HG02840 (cell line): ENCODE measurements around the gene VAMP2.
"Not testable (repeated sequence)": the region's sequence is repeated elsewhere in the genome, so short reads cannot be mapped to it uniquely, and the experiment has no call there.

ENCODE experiments used
- ATAC-seq: cut with Tn5 transposase; IDR thresholded peaks from one replicate; pipeline ENCODE4 v1.9.1; 2021; ENCODE audit warnings: mild to moderate bottlenecking, moderate library complexity, moderate number of reproducible peaks; ENCODE audit not compliant: unreplicated experiment, low FRiP score

Gene VAMP2

DNA sequence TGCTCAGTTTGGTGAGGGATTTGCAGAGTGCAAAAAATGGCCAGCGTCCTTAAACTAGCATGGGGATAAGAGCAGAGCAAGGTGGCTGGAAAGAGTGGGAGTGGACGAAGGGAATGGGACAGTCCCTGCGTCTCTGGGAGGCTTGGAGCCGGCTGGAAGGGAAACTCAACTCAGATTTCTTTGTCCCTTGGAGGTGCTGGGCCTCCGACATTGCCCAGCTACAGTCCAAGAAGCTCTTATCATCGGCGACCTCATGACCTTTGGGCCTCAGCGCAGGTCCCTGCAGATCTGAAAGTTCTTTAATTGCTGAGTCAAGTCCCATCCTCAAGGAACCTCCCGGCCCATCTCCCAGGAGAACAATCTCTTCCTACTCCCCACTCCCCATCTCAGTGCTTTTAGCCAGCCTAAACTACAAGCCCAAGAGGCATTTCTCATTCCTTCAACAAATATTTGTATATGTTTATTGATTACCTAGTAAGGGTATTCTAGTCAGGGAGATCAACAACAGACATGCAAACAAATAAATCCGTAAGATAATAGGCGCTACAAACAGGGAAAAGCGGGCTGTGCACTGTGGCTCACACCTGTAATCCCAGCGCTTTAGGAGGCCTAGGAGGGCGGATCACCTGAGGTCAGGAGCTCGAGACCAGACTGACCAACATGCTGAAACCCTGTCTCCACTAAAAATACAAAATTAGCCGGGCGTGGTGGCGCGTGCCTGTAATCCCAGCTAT, 14.4 kb upstream of the VAMP2 start:
- no peak for ATAC-seq

DNA sequence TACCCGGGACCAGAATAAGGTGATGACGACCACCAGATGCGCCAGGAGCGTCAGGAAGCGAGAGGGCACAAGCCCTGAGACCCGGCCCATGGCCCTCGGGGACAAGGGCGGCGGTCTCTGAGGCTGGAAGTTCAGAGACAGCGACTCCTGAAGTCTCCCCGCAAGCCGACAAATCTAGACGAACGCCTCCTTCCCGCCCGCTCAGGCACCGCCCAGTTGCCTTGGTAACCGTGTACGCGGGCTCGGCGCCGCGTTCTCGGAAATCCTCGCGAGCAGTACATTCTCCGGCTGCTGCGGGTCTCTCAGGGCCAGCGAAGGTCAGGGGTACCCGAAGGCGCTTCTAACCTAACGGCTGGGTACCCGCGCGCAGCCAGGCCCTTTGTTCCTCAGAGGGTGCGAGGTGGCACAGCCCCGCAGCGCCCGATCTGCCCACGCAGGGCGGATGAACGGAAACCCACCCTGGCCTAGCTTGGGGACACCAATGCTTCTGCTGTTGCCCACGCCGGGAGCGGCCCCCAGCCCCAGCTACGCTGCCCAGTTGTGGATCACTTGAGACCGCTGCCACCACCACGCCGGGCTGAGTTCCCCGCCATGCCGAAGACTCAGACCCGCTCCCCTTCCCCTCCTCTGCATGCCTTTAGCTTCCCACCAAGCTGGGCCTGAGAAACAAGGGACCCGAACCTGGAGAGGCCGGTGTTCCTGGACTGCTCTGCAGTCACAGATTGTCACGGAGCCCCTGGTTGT, 13.6 kb upstream of the VAMP2 start, which contains the start of gene TMEM107:
Gene TMEM107 (minus strand): TSS at position 184 of the 744 bp plus-strand sequence. CDS start 94 bp downstream, at position 90.
- no peak for ATAC-seq

DNA sequence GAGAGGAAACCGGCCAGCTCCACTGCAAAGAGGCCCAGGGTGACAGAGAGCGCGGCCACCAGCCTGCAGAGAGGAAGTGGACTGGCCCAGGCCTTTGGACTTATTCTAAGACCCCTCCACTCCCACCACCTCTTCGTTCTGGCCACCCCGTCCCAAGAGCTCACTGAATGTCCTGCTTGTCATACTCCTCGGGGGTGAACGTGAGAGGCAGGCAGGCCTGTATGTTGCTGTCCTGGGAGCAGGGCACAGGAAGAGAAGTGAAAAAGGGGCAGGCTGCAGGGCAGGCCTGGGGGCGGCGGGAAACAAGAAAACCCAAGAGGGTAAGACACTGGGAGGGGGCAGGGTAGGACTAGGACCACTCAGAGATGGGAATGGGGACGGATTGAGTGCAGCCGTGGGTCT, 13.0 kb upstream of the VAMP2 start:
- ATAC-seq = no peak

DNA sequence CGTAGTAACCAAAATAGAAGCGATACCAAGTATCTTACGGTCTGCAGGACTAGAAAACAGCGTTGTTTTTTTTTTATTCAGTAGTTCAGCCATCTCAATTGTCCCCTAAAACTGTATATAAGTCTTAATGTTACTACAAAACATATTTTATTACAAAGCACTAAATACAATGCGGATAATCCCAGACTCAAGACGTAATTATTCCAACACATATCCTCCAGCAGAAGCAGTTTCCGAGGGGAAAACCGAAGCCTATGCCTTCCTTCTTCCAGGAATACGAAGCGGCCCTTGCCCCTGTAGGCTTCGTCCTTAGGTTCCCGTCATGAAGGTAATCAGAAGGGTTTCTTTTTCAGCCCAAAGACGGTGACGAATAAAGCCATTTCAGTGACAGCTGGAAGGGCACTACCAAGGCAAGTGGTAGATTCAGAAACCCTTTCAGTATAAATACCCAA, 11.1 kb upstream of the VAMP2 start:
- no peak for ATAC-seq

DNA sequence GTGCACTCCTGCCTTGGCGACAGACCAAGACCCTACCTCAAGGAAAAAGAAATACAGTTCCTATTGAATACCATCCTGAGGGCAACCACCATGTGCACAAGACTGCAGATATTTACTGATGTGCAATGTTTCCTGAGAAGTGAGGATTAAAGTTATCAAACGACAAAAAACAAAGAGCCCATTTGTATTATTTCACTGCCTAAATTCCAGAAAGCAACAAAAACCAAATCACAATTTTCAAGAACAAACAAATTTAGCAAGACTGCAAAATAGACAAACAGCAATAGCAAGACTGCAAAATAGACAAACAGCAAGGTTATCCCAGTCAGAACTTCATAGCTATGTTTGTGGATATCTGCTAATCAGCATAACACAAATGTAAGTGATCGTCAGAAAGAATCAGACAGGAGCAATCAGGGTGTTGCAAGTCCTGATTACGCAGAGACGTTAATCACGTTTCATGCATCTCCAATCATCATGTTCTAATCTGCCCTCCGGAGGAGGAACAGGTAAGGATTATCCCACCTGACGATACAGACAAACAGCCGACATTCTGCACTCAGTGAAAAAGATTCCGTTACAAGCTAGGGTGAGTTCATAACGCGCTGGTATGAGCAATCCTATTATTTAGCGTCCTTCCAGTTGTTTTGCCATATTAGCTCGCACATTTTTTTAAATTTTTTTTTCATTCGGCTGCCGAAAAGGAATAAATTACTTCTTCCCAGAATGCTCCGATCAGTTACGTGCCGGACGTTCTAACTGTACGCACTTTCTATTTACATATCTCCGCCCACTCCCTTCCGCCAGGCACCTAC, 10.5 kb upstream of the VAMP2 start:
- peak; percentile 68 for ATAC-seq

DNA sequence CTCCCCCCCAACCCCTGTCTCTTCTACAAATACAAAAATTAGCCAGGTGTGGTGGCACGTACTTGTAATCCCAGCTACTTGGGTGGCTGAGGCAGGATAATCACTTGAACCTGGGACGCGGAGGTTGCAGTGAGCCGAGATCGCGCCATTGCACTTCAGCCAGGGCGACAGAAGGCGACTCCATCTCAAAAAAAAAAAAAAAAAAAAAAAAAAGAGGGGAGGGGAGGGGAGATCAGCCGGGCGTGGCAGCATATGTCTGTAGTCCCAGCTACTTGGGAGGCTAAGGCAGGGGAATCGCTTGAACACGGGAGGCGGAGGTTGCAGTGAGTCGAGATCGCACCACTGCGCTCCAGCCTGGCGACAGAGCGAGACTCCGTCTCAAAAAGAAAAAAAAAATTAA, 7.4 kb upstream of the VAMP2 start:
- not testable (repeated sequence) for ATAC-seq

DNA sequence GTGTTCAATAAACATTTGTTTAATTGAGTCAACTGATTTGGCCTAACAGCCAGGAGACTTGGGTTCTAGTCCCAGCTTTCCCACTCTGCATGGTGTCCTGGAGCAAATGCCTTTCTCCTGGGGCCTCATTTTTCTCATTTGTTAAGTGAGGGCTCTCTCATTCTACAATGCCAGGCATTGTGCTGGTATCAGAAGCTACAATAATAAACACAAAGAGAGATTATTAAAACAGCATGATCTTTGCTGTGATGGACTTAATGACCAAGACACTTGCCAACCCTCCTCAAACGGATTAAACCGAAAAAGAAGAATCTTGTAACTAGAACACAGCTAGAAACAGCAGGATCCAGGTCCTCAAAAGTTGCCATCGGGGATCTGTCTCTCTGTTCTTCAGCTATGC, 4.8 kb upstream of the VAMP2 start:
- no peak for ATAC-seq

DNA sequence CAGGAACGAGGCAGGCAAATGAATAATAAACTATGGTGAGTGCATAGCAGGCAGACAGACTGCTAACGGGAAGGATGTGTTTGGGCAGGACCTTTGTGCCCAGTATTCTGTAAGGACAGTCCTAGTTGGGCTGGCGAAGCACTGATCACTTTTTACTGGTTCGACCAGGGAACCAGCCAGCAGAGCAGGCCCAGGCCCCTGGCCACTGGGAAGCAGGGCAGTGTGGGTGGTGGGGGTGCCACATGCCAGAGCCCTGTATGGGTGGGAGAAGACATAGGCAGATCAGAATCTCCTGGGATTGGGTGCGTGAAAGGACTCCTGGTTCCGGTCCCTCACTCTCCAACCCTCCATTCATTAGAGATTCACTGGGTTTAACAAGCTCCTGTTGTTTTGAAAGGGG, 4.0 kb upstream of the VAMP2 start:
- ATAC-seq = no peak

DNA sequence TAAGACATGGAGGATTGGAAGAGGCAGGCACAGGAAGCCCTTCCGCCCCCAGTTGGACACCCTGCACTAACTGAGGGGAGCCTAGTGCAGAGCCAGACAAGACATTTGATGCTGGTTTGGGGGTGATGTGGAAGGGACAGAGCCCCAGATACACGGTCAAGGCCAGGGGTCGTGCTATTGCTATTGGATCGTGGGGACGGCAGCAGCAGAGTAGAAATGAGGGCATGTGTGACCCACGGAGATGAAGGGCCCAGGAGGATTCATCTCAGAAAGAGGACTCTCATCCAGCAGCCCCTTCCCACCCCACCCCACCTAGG, 2.0 kb upstream of the VAMP2 start:
- ATAC-seq = no peak

DNA sequence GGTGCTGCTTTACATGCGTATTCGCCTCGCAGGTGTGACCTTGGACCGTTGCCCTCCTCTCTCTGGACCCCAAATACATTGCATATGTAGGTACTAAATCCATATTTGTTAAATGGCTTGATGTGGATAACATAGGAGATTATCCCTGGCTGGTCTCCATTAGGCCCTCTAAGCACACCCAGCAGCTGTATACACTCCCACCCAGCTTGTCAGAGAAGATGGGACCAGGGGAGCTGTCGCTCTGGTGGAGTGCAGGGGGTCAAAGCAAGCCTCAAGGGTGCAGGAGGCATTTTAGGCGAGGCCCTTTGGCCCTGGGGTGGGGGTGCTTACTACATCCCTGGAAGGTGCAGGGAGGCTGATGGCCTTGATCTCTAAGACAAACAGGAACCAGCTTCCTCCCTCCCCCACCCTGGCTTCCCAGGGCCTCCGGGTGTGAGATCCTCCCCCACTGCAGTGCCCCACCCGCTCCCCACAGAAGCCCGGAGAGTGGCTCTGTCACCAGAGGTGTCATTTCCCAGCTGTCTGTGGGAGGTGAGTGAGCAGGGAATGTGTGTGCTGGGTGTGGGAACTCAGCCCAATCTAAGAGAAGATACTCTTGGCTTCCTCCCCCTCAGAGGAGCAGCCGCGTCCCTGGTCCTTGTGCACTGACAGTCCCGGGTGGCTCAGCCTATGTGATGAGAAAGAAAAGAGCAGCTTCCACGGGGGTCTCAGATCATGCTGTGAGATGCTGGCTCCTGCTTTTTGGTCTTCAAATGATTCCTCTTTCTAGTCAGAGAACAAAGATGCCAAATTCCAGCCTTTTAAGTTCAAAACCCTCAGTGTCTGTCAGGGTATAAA, 1.4 kb upstream of the VAMP2 start:
- ATAC-seq = no peak

DNA sequence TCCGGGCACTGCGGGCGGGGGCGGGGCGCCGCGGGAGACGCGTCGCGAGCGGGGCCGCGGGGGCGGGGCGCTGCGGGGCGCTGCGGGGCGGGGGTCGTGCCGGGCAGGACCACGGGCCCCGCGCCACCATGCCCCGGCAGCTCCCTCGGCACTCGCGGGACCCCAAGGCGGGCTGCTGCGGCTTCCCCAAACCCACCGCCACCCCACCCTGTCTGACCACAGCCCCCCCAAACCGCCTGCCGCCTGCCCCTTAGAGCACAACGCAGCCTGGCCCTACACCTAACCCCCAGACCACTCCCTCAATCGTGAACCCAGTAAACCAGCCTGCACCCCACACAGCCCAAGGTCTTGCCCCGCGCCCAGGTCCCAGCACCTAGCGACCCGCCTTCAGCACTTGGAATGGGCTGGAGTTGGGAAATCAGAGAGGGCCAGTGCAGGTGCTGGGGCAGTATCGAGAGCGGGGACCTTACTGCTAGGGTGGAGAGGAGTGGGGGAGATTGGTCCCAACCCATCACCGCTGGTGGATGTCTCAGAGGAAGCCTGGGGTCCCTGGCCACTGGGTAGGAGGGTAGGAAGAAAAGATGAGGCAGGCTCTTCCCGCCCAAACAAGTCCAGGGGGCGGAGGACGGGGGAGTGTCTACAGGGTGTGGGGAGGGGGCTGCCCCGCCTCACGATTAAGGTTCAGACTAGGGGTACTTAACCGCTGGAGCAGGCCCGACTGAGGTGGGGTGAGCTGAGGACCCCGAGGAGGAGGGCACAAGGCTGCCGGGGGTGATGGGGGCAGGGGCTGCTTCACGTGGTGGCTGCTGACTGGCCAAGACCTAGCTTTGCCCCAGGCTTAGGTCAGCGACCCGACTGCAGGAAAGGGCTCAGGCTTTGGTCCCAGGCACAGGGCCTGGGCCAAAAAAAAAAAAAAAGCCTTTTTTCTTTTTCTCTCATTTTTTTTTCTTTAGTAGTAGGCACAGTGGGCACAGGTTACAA, 539 bp upstream of the VAMP2 start:
- ATAC-seq = no peak

DNA sequence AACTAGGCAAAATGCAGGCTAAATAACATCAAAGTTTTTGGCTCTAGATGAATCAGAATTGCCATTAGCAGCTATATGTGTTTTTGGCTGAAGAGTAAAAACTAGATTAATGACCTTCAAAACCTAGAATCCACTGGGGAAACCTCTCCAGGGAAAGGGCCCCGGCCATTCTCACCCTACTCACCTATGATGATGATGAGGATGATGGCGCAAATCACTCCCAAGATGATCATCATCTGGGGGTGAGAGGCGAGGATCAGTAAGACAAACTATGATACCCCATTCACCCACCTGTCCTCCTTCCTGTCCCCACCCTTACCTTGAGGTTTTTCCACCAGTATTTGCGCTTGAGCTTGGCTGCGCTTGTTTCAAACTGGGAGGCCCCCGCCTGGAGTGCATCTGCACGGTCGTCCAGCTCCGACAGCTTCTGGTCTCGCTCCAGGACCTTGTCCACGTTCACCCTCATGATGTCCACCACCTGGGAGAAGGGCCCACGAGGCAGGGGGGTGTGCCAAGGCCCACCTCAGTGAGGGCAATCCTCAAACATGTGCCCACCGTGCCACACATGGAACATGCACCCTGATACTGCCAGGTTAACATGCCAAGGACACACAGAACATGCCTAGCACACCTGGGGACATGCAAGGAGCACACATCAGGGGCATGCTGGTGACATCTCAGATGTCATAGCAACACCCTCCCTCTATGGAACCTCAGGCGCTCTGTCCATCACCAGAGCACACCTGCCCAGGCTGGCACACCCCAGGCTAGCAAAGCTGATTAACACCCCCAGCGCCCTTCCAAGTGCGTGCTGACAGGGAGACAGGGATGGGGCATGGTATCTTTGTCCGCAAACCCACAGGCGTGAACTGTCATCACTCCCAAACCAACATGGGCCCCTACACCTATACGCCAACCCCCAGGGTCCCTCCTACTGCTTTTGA, 1.2 kb downstream of the VAMP2 start:
- ATAC-seq = no peak

DNA sequence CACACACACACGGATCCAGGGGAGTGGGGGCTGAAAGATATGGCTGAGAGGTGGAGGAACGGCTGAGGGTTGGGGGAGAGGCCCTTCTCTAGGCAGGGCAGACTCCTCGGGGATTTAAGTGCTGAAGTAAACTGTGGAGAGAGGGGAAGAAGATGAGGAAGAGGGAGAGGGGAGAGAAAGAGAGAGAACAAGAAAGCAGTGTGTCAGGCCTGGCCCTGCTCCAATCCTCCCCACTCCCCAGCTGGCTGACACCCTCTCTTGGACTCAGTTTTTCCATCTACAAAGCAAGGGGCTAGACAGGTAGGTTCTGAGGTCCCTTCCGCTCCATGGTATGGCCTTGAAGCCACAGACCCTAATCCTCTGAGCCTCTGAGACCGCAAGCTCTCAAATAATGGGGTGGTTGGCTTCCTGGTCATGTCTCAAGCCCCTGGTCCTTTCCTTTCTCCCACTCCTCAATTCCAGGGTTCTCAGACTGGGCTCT, 2.0 kb downstream of the VAMP2 start:
- ATAC-seq = no peak

DNA sequence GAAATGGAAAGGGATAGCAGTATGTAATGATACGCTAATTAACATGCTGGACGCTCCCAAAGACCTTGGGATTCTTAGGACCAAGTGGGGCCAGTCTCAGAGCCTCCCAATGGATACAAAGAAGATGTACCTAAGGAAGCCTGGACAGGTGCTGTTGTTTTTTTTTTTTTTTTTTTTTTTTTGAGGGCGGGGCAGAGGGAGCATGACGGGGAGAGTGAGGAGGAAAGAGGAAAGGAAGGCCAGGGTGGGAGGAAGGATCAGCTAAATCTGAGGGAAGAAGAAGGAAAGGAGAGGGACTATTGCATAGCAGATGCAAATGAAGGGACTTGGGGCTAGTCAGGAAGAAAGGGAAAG, 2.5 kb downstream of the VAMP2 start:
- no peak for ATAC-seq

DNA sequence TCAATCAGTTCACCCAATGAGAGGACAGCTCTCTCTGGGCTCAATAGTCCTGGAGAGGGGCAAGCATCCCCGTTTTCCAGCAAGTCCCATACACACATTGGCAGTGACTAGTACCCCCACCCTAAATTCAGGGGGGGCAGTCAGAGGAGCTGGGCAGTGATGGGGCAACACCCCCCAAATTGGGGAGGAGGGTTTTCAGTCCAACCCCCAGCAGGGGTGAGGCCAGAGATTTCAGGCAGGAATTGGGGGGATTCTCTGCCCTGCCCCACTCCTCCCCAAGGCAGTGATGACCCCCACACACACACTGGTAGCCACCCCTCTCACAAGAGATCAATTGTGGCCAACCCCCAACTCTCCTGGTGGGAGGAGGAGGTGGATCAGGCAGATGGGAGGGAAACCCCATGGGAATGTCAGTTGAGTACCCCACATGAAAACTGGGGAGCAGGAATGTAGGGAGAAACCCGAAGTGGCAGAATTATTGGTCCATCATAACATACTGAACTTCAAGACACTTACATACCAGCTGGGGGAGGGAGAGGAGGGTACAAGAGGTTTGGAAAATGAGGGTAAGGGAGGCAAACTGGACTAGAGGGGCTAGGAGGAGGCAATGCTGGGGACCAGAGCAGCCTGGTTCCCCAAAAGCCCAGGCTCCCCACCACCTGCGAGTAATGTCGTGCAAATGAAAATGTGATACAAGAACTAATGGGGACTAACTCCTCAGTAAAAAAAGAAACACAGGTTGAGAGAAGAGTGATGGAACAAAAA, 3.1 kb downstream of the VAMP2 start:
- ATAC-seq = no peak

DNA sequence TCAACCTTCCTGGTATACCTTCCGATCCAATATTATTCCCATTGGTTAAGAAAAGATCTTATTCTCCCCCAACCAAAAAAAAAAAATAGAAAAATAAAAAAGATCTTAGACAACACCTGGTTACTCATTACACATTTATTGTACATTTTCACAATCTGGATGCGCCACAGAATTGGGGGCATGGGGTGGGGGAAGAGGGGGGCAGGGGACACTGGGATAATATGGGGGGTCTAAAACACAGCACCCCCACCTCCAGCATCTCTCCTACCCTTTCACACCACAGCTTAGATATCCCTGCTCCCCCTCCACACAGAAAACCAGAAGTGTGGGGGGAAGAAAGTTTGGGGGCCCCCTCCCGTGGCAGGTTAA, 3.7 kb downstream of the VAMP2 start:
- ATAC-seq = no peak

DNA sequence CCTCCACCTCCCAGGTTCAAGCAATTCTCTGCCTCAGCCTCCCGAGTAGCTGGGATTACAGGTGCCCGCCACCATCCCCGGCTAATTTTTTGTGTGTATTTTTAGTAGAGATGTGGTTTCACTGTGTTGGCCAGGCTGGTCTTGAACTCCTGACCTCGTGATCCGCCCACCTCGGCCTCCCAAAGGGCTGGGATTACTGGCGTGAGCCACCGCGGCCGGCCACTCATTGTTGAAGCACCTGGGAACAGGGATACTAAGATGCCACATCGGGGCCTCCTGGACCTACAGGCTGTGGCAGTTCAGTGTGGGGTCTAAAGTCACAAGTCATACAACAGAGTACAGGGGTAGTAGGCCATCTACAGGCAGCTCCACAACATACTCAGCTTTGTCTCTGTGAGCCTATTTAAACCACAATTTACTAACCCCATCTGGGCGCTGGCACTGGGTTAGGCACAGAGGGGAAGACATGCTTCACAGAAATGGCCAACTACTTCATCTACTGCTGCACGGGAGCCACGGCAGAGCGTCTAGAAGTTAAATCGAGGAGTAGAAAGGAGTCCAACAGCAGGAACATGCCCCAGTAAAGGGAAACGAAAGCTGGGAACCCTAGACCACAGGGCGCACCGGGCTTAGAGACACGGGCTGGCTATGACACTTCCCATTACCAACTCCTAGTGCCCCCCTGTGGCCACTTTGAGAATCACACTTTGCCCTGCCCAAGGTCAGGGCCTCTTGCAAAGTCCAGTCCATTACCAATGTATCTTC, 4.3 kb downstream of the VAMP2 start:
- no peak for ATAC-seq
